Neutrophil (primary cell): ENCODE data around the gene SCAI.

ENCODE experiments used
- H3K27ac ChIP-seq: fragments of 200-600 bp; sonication (generic); 2 replicates; pipeline ENCODE4 v1.5.1; 2016; ENCODE audit warnings: mild to moderate bottlenecking, moderate library complexity
- H3K27me3 ChIP-seq: fragments of 200-600 bp; sonication (generic); 2 replicates; pipeline ENCODE4 v1.6.0; 2016; ENCODE audit warnings: mild to moderate bottlenecking
- H3K36me3 ChIP-seq: fragments of 200-600 bp; sonication (generic); 2 replicates; pipeline ENCODE4 v1.5.1; 2017
- H3K4me1 ChIP-seq, 2 experiments: fragments of 200-600 bp in 1 of 2; sonication (generic) in 1 of 2; 1 replicate in 1 of 2; 2 replicates in 1 of 2; pipeline versions ENCODE4 v1.5.1 to v1.6.1; 2013 to 2016; ENCODE audit warnings: low read depth in 1 of 2, low read length in 1 of 2, mild to moderate bottlenecking in 1 of 2, moderate library complexity in 1 of 2; ENCODE audit not compliant: control insufficient read depth in 1 of 2, insufficient read depth in 1 of 2
- H3K4me3 ChIP-seq, 2 experiments: fragments of 200-600 bp in 1 of 2; sonication (generic) in 1 of 2; 1 replicate in 1 of 2; 2 replicates in 1 of 2; pipeline ENCODE4 v1.5.1; 2013 to 2016; ENCODE audit warnings: low read depth in 1 of 2, low read length in 1 of 2, mild to moderate bottlenecking in 1 of 2, moderate library complexity in 1 of 2
- H3K9me3 ChIP-seq: fragments of 200-600 bp; sonication (generic); 2 replicates; pipeline ENCODE4 v1.5.1; 2016
- CTCF ChIP-seq: fragments of 200-600 bp; sonication (generic); IDR thresholded peaks from 2 replicates; pipeline ENCODE4 v1.5.1; 2016; ENCODE audit warnings: antibody characterized with exemption

Gene SCAI

GRCh38 chr9:125160750-125161149 is 17.4 kb upstream of the SCAI start:
- H3K4me1 ChIP-seq = peaks cover 4 to 12% of the 10 kb centered on the region in 2 experiments
- no peaks in the 10 kb centered on the region for H3K9me3 ChIP-seq
- no peaks in the 10 kb centered on the region for H3K27me3 ChIP-seq
- no peak for TF ChIP-seq CTCF
- peak overlapping the region; percentile 23 for H3K27ac ChIP-seq
- peaks cover 23% of the 10 kb centered on the region for H3K36me3 ChIP-seq
- no peak overlapping the region for H3K4me3 ChIP-seq

GRCh38 chr9:125156551-125156950 is 13.2 kb upstream of the SCAI start:
- Histone ChIP-seq H3K36me3 (peaks cover 62% of the 10 kb centered on the region), H3K4me1 (peaks cover 3 to 6% of the 10 kb centered on the region in 2 experiments), H3K27ac (no peak overlapping the region), H3K27me3 (no peaks in the 10 kb centered on the region), H3K9me3 (no peaks in the 10 kb centered on the region), H3K4me3 (no peak overlapping the region)
- TF ChIP-seq CTCF = no peak

- Histone ChIP-seq H3K9me3 (no peaks in the 10 kb centered on the region), H3K4me1 (no peaks in the 10 kb centered on the region), H3K27me3 (no peaks in the 10 kb centered on the region), H3K36me3 (peaks cover 88% of the 10 kb centered on the region), H3K27ac (no peak overlapping the region), H3K4me3 (no peak overlapping the region)
- TF ChIP-seq CTCF = no peak
These were observed 10.5 kb upstream of the SCAI start for GRCh38 chr9:125153712-125154367.

- Histone ChIP-seq H3K9me3 (no peaks in the 10 kb centered on the region), H3K4me1 (no peaks in the 10 kb centered on the region), H3K27me3 (no peaks in the 10 kb centered on the region), H3K4me3 (no peak overlapping the region), H3K36me3 (peaks cover 73% of the 10 kb centered on the region), H3K27ac (no peak overlapping the region)
- no peak for TF ChIP-seq CTCF
These were observed 8.4 kb upstream of the SCAI start for GRCh38 chr9:125151730-125152129.

- no peaks in the 10 kb centered on the region for H3K9me3 ChIP-seq
- no peaks in the 10 kb centered on the region for H3K4me1 ChIP-seq
- no peak for TF ChIP-seq CTCF
- H3K27me3 ChIP-seq = no peaks in the 10 kb centered on the region
- H3K4me3 ChIP-seq = no peak overlapping the region
- H3K36me3 ChIP-seq = peaks cover 64% of the 10 kb centered on the region
- no peak overlapping the region for H3K27ac ChIP-seq
These were observed 7.3 kb upstream of the SCAI start for GRCh38 chr9:125150349-125151245.
